Measurements from ENCODE around the gene ANKRD11.

- no peak for TF ChIP-seq PAX5 (IDR thresholded peaks at IDR 0.05; ENCODE audit: insufficient read depth, low read length, severe bottlenecking)
- TF ChIP-seq POLR2A (IDR thresholded peaks at IDR 0.05; ENCODE audit: low read depth, low read length): no peak
Measured at GRCh38 chr16:89248196-89248982, 242.0 kb downstream of the ANKRD11 start.
